GM18511 (cell line): ENCODE measurements around the gene P4HA1.
"Not testable (repeated sequence)": the region's sequence is repeated elsewhere in the genome, so short reads cannot be mapped to it uniquely, and the experiment has no call there.

ENCODE experiments used
- ATAC-seq: cut with Tn5 transposase; IDR thresholded peaks from one replicate; pipeline ENCODE4 v1.9.1; 2021; ENCODE audit warnings: mild to moderate bottlenecking, moderate library complexity; ENCODE audit not compliant: unreplicated experiment

P4HA1 gene

DNA sequence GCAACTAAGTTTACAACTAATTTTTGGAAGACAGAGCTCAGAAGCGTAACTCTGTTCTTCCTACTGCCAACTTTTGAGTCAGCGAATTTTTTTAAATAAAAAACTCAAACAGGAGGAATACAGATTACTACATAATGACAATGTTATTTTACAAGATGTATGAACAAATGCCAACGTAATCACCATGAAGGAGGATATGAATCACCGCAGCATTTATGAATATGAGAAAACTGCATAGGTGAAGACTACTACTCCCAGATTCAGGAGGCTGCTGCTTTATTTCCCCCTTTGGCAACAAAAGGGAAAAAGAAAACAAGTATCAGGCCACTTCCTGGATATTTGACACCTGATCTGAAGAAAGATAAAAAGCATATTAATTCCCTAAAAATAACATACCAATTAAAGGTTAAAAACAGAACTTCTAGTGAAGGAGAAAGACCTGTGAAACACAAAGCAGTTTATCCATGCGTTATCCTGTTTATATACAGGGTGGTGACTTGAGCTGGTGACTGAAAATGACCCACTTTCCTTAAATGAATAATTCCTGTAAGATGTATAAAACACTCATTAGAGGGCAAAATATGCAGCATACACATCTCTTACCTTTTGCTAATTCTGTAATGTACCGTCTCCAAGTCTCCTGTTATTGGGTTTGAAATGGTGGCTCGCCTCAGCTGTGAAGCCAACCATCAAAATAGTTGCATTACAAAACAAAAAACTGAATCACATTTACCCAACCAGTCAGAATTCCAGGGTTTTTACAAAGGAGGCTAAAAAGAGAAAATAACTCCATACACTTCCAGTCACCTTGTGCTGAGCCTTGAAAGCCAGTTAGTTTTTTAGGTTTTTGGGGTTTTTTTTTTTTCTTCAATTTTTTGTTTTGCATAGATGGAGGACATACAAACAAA lies 52.0 kb downstream of the P4HA1 start:
- no peak for ATAC-seq

DNA sequence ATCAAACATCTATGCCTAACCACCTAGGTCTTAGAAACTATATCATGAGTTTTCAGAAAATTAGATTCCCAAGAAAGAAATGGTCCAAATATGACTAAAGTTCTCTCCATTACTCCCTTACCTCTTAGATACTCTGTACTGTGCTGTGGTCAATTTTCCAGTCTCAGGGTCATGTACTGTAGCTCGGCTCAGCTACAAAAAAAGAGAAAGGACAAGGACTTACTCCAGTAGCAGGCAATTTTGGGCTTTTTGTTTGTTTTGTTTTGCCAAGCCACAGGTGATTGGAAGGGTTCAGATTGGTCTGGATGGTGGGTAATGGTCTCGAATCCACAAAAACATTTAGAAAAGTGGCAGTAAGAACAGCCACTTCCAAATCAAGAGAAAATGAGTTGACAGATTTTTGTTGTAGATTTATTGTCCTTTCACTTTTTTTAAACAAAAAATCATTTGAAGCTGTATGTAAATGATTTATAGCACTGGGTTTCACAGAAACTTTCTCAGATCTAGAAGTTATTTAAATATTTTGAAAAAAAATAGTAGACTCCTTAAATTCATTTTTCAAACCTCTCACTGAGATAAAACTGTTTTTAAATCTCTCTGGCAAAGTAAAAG lies 52.8 kb downstream of the P4HA1 start:
- no peak for ATAC-seq

DNA sequence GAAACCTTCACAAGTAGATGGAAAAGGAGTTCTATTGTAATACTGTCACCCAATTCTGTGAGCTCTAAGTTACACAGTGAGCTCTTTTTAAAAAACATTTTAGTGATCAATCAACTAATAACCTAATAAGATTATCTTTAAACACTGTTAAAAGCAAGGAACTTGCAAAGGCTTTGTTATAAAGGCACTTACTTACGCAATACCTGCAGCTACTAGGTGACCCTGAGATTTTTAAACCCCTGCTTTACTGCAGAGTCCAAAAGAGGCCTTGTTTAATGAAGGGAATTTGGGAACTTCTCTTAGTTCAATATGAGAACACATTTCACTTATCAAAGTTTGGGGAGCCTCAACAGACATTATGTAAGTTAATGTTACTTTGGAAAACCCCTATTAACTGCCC lies 53.3 kb downstream of the P4HA1 start:
- ATAC-seq = no peak

DNA sequence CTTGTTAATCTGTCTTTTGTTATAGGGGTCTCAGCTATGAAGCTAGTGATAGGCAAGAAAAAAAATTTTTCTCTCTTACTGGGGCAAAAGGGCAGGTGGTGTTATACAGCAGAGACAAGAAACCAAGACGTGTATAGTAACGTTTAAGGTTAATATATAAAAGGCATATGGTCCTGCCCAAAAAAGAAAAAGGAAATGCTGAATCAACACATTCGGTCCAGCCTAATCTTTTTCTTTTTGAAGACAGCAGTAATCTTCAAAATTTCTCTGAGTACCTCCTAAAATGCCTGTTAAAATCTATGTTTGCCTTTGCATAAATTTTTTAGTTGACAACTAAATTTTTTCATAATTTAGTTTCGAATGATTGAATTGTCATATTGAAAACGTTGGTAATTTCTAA lies 54.5 kb downstream of the P4HA1 start:
- ATAC-seq = no peak

DNA sequence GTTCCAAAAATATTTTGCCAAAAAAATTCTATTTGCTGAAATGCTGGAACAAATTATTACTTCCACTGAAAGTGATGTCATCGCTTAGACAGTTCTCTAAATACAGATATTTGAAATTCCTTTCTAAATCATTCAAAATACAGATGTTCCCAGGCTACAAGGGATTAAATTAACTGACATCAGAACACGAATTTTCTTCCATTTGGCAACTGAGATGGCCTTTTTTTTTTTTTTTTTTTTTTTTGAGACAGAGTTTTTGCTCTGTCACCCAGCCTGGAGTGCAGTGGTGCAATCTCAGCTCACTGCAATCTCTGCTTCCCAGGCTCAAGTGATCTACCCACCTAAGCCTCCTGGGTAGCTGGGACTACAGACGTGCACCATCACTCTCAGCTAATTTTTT lies 57.0 kb downstream of the P4HA1 start:
- ATAC-seq = no peak

DNA sequence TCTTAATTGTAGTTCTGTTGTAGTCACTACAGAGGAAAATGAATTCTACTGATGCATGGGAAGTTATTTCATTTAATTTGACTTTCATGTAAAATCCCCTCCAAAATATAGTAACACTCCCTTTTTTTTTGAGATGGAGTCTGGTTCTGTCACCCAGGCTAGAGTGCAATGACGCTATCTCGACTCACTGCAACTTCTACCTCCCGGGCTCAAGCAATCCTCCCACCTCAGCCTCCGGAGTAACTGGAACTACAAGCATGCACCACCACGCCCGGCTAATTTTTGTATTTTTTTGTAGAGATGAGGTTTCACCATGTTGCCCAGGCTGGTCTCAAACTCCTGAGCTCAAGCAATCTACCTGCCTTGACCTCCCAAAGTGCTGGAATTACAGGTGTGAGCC lies 60.4 kb downstream of the P4HA1 start:
- ATAC-seq = not testable (repeated sequence)

DNA sequence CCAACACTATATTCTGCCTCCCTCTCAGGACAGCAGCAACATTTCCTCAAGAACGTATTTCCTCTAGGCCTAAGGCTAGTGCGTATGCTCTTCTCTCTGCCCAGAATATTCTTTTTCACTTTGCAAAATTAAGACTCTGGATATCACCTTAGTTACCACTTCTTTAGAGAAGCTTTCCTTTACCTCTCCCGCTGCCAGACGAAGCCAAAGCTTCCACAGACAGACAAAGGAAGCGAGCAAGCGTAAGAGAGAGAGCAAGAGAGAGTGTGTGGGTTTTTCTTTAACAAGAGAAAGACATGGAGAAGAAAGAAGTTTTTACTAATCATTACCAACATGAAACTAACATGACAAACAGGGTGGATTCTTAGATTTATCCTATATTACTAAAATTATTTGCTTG lies 64.1 kb downstream of the P4HA1 start:
- no peak for ATAC-seq

DNA sequence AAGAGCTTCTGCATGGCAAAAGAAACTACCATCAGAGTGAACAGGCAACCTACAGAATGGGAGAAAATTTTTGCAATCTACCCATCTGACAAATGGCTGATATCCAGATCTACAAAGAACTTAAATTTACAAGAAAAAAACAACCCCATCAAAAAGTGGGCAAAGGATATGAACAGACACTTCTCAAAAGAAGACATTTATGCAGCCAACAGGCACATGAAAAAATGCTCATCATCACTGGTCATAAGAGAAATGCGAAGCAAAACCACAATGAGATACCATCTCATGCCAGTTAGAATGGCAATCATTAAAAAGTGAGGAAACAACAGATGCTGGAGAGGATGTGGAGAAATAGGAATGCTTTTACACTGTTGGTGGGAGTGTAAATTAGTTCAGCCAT lies 70.0 kb downstream of the P4HA1 start:
- not testable (repeated sequence) for ATAC-seq

DNA sequence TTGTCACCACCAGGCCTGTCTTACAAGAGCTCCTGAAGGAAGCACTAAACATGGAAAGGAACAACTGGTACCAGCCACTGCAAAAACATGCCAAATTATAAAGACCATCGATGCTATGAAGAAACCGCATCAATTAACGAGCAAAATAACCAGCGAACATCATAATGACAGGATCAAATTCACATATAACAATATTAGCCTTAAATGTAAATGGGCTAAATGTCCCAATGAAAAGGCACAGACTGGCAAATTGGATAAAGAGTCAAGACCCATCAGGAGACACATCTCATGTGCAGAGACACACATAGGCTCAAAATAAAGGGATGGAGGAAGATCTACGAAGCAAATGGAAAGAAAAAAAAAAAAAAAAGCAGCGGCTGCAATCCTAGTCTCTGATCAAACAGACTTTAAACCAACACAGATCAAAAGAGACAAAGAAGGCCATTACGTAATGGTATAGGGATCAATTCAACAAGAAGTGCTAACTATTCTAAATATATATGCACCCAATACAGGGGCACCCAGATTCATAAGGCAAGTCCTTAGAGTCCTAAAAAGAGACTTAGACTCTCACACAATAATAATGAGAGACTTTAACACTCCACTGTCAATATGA lies 73.1 kb downstream of the P4HA1 start:
- not testable (repeated sequence) for ATAC-seq

DNA sequence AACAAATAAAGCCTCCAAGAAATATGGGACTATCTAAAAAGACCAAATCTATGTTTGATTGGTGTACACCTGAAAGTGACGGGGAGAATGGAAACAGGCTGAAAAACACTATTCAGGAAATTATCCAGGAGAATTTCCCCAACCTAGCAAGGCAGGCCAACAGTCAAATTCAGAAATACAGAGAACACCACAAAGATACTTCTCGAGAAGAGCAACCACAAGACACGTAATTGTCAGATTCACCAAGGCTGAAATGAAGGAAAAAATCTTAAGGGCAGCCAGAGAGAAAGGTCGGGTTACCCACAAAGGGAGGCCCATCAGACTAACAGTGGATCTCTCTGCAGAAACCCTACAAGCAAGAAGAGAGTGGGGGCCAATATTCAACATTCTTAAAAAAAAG lies 73.7 kb downstream of the P4HA1 start:
- ATAC-seq = not testable (repeated sequence)

DNA sequence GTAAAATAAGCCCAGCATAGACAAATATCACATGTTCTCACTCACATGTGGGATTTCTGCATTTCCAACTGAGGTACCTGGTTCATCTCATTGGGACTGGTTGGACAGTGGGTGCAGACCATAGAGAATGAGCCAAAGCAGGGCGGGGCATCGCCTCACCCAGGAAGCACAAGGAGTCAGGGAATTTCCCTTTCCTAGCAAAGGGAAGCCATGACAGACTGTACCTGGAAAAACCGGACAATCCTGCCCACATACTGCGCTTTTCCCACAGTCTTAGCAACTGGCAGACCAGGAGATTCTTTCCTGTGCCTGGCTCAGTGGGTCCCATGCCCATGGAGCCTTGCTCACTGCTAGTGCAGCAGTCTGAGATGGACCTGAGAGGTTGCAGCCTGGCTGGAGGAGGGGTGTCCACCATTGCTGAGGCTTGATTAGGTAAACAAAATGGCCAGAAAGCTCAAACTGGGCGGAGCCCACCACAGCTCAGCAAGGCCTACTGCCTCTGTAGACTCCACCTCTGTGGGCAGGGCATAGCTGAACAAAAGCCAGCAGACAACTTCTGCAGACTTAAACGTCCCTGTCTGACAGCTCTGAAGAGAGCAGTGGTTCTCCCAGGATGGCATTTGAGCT lies 75.0 kb downstream of the P4HA1 start:
- ATAC-seq = not testable (repeated sequence)

DNA sequence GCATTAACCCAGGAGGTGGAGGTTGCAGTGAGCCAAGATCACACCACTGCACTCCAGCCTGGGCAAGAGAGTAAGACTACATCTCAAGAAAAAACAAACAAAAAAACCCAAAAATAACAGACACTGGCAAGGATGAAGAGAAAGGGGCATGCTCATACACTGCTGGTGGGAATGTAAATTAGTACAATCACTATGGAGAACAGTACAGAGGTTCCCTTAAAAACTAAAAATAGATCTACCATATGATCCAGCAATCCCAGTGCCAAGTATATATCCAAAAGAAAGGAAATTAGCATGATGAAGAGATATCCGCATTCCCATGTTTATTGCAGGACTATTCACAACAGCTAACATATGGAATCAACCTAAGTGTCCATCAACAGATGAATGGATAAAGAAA lies 75.6 kb downstream of the P4HA1 start:
- no peak for ATAC-seq

DNA sequence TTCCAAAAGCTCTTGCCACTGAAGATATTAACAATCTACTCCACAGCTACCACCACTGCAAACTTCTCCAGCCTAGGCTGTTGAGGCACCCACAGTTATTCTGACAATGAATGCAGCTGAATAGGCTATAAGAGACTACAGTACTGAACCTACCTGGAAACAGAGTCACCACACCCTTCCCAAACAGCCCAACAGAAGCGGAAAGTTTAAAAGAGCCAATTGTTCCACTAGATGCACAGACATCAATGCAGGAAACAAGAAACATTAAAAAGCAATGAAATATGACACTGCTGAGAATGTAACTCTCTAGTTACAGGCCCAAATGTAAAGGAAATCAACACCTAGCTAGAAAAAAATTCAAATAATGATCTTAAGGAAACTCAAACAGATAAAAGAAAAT lies 77.6 kb downstream of the P4HA1 start:
- no peak for ATAC-seq

DNA sequence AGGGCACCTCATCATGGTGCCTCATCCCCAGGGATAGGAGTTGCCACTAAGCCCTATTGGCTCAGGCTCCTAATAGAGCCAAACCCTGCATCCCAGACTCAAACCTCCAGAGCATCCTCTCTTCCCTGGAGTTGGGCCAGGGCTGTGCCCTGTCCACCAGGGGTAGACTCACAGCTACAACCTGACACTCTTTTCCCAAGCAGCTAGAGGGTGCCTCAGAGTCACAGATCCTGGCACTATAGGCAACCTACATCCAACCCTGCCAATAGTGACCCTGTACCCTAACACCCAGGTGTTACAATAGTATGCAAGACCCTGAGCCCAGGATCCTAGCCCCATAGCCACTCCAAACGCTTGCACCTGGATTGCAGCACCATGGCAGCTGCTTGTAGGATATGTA lies 78.0 kb downstream of the P4HA1 start:
- no peak for ATAC-seq

DNA sequence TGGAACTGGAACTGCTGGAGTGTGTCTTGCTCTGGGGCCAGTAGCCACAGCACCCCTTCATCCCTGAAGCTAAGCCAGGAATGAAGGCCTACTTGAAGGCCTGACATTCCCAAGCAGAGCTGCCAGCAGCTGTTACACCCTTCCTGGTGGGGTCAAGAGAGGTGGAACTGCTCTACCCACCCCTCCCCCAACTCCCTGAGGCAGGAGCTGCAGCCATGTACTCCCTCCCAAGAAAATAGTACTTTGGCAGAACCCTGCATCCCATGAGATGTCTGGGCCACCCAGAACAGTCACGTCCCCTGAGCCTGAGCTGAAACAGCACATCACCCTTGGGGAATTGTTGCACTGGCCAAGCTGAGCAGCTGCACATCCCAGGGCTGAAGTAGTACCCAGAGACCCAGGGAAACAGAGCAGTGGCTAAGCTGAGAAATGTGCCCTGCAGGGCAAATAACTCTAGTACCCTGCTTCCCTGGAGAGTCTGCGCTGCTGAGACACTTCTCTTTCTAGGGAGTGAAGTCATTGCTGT lies 78.6 kb downstream of the P4HA1 start:
- no peak for ATAC-seq

DNA sequence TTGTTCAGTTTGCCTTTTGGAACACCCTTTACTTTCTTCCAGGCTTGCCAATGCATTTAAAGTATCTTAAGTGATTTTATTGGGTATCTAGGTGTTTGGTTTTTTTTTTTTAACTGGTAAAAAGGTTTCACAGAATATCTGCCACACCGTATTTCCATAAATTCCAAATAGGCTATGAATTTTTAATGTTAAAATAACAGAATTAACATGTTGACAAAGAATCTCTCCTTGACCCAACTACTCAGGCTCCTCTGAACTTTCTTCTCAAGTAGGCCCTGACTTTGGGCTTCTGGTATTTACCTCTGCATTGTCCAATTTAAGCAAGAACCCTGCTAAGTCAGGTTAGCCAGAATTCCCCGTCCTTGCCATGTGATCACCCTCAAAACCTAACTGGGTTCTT lies 80.9 kb downstream of the P4HA1 start:
- no peak for ATAC-seq

DNA sequence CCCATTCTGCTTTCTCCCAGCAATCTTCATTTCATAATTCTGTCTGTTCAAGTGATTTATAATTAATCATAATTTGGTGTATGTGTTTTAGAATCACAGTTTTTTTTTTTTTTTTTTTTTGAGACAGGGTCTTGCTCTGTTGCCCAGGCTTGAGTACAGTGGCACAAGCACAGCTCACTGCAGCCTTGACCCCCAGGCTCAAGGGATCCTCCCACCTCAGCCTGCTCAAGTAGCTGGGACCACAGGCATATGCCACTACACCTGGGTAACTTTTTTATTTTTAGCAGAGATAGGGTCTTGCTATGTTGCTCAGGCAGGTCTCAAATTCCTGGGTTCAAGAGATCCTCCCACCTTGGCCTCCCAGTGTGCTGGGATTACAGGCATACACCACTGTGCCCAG lies 92.8 kb downstream of the P4HA1 start:
- ATAC-seq = no peak

DNA sequence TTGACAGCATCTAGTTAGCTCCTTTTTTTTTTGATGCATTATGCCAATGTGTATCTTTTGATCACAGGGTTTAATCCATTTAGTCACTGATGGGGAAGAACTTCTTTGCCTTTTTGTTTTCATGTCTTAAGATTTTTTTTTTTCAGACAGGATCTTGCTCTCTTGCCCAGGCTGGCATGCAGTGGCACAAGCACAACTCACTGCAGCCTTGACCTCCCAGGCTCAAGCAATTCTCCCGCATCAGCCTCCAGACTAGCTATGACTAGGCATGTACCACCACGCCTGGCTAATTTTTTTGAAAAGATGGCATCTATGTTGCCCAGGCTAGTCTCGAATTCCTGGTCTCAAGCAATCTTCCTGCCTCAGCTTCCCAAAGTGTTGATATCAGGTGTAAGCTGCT lies 95.7 kb downstream of the P4HA1 start:
- ATAC-seq = no peak

DNA sequence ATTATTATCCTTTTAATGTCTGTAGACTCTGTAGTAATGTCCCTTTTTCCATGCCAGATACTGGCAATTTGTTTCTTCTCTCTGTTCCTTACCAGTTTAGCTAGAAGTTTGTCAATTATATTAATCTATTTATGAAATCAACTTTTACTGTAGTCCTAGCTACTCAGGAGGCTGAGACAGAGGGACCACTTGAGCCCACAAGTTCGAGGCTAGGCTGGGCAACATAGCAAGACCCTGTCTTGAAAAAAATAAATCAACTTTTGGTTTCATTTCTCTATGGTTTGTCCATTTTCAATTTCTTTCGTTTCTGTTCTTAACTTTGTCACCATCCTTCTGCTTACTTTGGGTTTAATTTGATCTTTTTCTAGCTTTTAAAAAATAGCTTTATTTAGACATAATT lies 99.6 kb downstream of the P4HA1 start:
- ATAC-seq = no peak

DNA sequence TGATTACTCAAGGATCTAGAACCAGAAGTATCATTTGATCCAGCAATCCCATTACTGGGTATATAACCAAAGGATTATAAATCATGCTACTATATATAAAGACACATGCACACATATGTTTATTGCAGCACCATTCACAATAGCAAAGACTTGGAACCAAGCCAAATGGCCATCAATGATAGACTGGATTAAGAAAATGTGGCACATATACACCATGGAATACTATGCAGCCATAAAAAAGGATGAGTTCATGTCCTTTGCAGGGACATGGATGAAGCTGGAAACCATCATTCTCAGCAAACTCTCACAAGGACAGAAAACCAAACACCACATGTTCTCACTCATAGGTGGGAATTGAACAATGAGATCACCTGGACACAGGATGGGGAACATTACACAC lies 101.2 kb downstream of the P4HA1 start:
- not testable (repeated sequence) for ATAC-seq

DNA sequence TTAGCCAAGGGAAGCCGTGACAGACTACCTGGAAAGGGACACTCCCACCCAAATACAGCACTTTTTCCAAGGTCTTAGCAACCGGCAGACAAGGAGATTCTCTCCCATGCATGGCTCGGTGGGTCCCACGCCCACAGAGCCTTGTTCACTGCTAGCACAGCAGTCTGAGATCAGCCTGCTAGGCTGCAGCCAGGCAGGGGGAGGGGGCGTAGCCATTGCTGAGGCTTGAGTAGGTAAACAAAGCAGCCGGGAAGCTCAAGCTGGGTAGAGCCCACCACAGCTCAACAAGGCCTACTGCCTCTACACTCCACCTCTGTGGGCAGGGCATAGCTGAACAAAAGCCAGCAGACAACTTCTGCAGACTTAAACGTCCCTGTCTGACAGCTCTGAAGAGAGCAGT lies 106.9 kb downstream of the P4HA1 start:
- not testable (repeated sequence) for ATAC-seq
